SK-N-SH (cell line): ENCODE results near the gene BRD7.

Experiments
- EP300 ChIP-seq, 2 experiments: IDR thresholded peaks; 2 replicates each; pipeline versions ENCODE4 v1.4.0 to v1.6.1; 2012; ENCODE audit warnings: borderline replicate concordance in 1 of 2, low read depth in 1 of 2, low read length in 1 of 2
- SIN3A ChIP-seq: IDR thresholded peaks from 2 replicates; pipeline ENCODE4 v1.6.1; 2012; ENCODE audit warnings: low read depth, mild to moderate bottlenecking, low read length, moderate library complexity, borderline replicate concordance
- TF ChIP-seq, protein P1 (sequence below): fragments of 200-600 bp; sonication (generic); IDR thresholded peaks from 2 replicates; pipeline ENCODE4 v1.6.1; 2017; ENCODE audit warnings: antibody characterized with exemption, mild to moderate bottlenecking, moderate library complexity

DNA sequence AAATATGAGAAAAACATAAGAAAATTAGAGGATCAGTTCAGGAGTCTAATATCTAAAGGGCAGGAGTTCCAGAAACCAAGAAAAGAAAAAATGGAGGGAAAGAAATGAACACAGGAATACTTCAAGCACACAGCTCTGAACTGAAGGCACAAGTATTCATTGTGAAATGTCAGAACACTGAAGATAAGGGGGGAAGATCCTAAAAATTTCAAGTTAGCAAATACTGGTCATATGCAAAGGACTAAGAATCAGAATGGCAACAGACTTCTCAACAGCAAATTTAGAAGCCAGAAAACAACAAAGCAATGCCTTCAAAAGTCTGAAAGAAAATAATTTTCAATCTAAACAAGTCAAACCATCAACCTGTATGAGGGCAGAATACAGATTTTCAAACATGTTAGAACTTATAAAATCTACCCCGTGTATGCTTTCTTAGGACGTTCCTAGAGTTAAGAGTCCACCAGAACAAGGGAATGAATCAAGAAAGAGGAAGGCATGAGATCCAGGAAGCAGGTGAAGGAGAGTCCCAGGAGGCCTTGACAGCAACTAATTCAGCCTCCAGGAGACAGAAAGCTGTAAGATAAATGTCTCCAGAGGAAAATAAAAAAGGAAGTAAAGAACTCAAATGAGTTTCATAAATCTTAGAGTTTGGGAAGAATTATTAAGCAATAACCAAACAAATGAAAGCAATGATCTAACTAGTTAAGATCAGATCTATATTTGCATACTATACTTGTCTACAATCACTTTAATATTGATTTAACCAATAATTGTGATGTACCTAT, 2.8 kb downstream of the BRD7 start:
- no peak for TF ChIP-seq EP300 (IDR thresholded peaks at IDR 0.05; ENCODE audit: borderline replicate concordance in 1 of 2, low read depth in 1 of 2, low read length in 1 of 2)
- TF ChIP-seq SIN3A = no peak
- TF ChIP-seq, protein P1, sequence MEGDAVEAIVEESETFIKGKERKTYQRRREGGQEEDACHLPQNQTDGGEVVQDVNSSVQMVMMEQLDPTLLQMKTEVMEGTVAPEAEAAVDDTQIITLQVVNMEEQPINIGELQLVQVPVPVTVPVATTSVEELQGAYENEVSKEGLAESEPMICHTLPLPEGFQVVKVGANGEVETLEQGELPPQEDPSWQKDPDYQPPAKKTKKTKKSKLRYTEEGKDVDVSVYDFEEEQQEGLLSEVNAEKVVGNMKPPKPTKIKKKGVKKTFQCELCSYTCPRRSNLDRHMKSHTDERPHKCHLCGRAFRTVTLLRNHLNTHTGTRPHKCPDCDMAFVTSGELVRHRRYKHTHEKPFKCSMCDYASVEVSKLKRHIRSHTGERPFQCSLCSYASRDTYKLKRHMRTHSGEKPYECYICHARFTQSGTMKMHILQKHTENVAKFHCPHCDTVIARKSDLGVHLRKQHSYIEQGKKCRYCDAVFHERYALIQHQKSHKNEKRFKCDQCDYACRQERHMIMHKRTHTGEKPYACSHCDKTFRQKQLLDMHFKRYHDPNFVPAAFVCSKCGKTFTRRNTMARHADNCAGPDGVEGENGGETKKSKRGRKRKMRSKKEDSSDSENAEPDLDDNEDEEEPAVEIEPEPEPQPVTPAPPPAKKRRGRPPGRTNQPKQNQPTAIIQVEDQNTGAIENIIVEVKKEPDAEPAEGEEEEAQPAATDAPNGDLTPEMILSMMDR = no peak
